HG02610 (cell line): Measurements from ENCODE around the gene CWC27.
"Not testable (repeated sequence)": the region's sequence is repeated elsewhere in the genome, so short reads cannot be mapped to it uniquely, and the experiment has no call there.

Source experiments
- ATAC-seq: cut with Tn5 transposase; IDR thresholded peaks from one replicate; pipeline ENCODE4 v1.9.1; 2021; ENCODE audit warnings: mild to moderate bottlenecking, moderate library complexity; ENCODE audit not compliant: unreplicated experiment

Gene CWC27

GRCh38 chr5:64786372-64786771 lies 17.6 kb downstream of the CWC27 start:
- ATAC-seq = no peak

GRCh38 chr5:64788156-64788555 lies 19.4 kb downstream of the CWC27 start:
- ATAC-seq = no peak

- no peak for ATAC-seq
Observed at GRCh38 chr5:64789457-64789856, 20.7 kb downstream of the CWC27 start.

GRCh38 chr5:64790210-64790609 lies 21.5 kb downstream of the CWC27 start:
- ATAC-seq = no peak

- no peak for ATAC-seq
Observed at GRCh38 chr5:64792469-64792868, 23.7 kb downstream of the CWC27 start.

GRCh38 chr5:64794053-64794770 lies 25.5 kb downstream of the CWC27 start:
- ATAC-seq = no peak

- ATAC-seq = no peak
Observed at GRCh38 chr5:64796301-64796700, 27.6 kb downstream of the CWC27 start.

- ATAC-seq = no peak
Observed at GRCh38 chr5:64800926-64801325, 32.2 kb downstream of the CWC27 start.

- ATAC-seq = no peak
Observed at GRCh38 chr5:64806537-64806936, 37.8 kb downstream of the CWC27 start.

- ATAC-seq = no peak
Observed at GRCh38 chr5:64807520-64807919, 38.8 kb downstream of the CWC27 start.

- ATAC-seq = peak; percentile 56
Observed at GRCh38 chr5:64811050-64811640, 42.4 kb downstream of the CWC27 start.

GRCh38 chr5:64814073-64814472 lies 45.3 kb downstream of the CWC27 start:
- ATAC-seq = peak; percentile 98

GRCh38 chr5:64818245-64818644 lies 49.5 kb downstream of the CWC27 start:
- ATAC-seq = no peak

- not testable (repeated sequence) for ATAC-seq
Observed at GRCh38 chr5:64819345-64819744, 50.6 kb downstream of the CWC27 start.

- ATAC-seq = no peak
Observed at GRCh38 chr5:64822320-64822719, 53.6 kb downstream of the CWC27 start.

GRCh38 chr5:64826541-64826940 lies 57.8 kb downstream of the CWC27 start:
- no peak for ATAC-seq

GRCh38 chr5:64827703-64828102 lies 59.0 kb downstream of the CWC27 start:
- ATAC-seq = no peak

GRCh38 chr5:64830650-64831049 lies 61.9 kb downstream of the CWC27 start:
- ATAC-seq = not testable (repeated sequence)

GRCh38 chr5:64831996-64832395 lies 63.3 kb downstream of the CWC27 start:
- ATAC-seq = no peak

- ATAC-seq = no peak
Observed at GRCh38 chr5:64834037-64834436, 65.3 kb downstream of the CWC27 start.

GRCh38 chr5:64834611-64835010 lies 65.9 kb downstream of the CWC27 start:
- no peak for ATAC-seq

GRCh38 chr5:64835266-64835665 lies 66.5 kb downstream of the CWC27 start:
- no peak for ATAC-seq
